Natural killer cell (primary cell): ENCODE results near the gene SLC2A6. TPM values are rescaled to one million over a fixed set of nuclear protein-coding genes. Genes with fewer than 3 reads are reported as not detected.

Source experiments
- ATAC-seq, 3 donors: fragments of 150-1000 bp in 2 of 3; fragments of 200-7000 bp in 1 of 3; cut with Tn5 transposase; 1 replicate in 1 of 3; 2 replicates in 2 of 3; pipeline ENCODE4 v1.10.0; 2021; ENCODE audit warnings: mild to moderate bottlenecking in 2 of 3, moderate library complexity in 2 of 3
- DNase-seq, 2 donors: peaks; one replicate each; pipeline versions ENCODE4 v3.0.0 to v3.0.0-alpha.2; 2013 to 2021; ENCODE audit warnings: mixed read lengths in 1 of 2
- H3K27ac ChIP-seq: one replicate; pipeline ENCODE4 v1.5.1; 2013; ENCODE audit warnings: mild to moderate bottlenecking, low read length
- H3K27me3 ChIP-seq: one replicate; pipeline ENCODE4 v1.6.1; 2013; ENCODE audit warnings: low read length; ENCODE audit not compliant: control insufficient read depth, insufficient read depth
- H3K36me3 ChIP-seq: one replicate; pipeline ENCODE4 v1.6.1; 2013; ENCODE audit warnings: low read length; ENCODE audit not compliant: control insufficient read depth, insufficient read depth
- H3K4me1 ChIP-seq: one replicate; pipeline ENCODE4 v1.6.1; 2013; ENCODE audit warnings: low read length; ENCODE audit not compliant: control insufficient read depth, insufficient read depth
- H3K4me3 ChIP-seq: one replicate; pipeline ENCODE4 v1.5.1; 2013; ENCODE audit warnings: low read length
- H3K9me3 ChIP-seq: one replicate; pipeline ENCODE4 v1.6.1; 2013; ENCODE audit warnings: low read length; ENCODE audit not compliant: control insufficient read depth, insufficient read depth
- H3K27ac Mint-ChIP-seq, 2 donors: one replicate each; pipeline ENCODE4 v1.8.0; 2022; ENCODE audit warnings: mild to moderate bottlenecking in 2 of 2, mixed read lengths in 2 of 2, moderate library complexity in 1 of 2
- H3K27me3 Mint-ChIP-seq, 2 donors: one replicate each; pipeline ENCODE4 v1.8.0; 2022; ENCODE audit warnings: low read depth in 2 of 2, mixed read lengths in 2 of 2
- H3K36me3 Mint-ChIP-seq: one replicate; pipeline ENCODE4 v1.8.0; 2022; ENCODE audit warnings: mixed read lengths
- H3K4me1 Mint-ChIP-seq, 2 donors: one replicate each; pipeline ENCODE4 v1.8.0; 2022; ENCODE audit warnings: mixed read lengths in 2 of 2
- H3K4me3 Mint-ChIP-seq: one replicate; pipeline ENCODE4 v1.8.0; 2022; ENCODE audit warnings: mild to moderate bottlenecking, moderate library complexity, mixed read lengths
- H3K9me3 Mint-ChIP-seq, 2 donors: one replicate each; pipeline ENCODE4 v1.8.0; 2022; ENCODE audit warnings: mixed read lengths in 2 of 2
- WGBS: methylation state at CpG from one replicate; pipeline ENCODE4 v1.1.7; 2013; ENCODE audit warnings: missing lambda C conversion rate; ENCODE audit not compliant: insufficient coverage; 5-methylcytosine and 5-hydroxymethylcytosine counted together
- intact Hi-C: fragments of 100-400 bp; cut with micrococcal nuclease; formaldehyde crosslinking; loops from one replicate; pipeline ENCODE4 v1.14.2; 2022
- total RNA-seq, 4 donors: library from RNA; stranded (reverse); fragments of 120-200 nt in 1 of 4; gene quantifications; one replicate each; pipeline versions ENCODE4 v1.2.3 to v1.2.4, GENCODE V29; 2013 to 2022
- TF ChIP-seq, protein P1 (sequence below): fragments of 200-600 bp; IDR thresholded peaks from one replicate; pipeline ENCODE4 v1.8.0; 2022; ENCODE audit warnings: antibody characterized with exemption

The SLC2A6 gene
- total RNA-seq, 3 donors from 2014 or later (not counting 1 experiment from before 2014, with no cell fraction given): 5.0 to 20.1 (median 18.5) TPM

DNA sequence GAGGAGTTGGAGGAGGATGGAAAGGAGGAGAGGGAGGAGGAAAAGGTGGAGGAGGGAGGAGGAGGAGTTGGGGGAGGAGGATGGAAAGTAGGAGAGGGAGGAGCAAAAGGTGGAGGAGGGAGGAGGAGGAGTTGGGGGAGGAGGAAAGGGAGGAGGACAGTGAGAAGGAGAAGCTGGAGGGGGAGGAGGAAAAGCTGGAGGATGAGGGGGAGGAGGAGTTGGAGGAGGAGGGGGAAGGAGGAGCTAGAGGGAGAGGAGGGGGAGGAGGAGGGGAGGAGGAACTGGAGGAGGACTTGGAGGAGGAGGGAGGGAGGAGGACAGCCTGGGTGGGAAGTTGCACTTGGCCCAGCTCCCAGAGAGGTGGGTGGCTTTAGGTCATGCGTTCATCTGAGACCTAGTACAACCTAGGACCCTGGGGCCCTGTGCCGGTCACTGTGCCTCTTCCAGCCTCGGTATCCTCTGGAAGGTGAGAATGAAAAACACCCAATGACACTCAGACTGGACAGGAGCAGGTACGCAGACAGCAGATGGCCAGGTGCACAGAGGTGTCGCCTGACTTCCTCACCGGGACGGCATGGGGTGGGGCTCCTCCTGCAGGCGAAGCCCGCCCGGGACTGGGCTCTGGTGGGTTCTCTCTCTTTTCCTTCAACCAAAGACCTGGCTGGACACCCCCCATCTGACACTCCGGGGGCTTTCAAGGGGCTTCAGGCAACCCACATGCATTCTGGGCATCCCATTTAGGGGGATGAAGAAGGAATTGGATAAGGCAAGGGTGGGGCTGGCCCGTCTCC, 12.2 kb upstream of the SLC2A6 start:
- no peak overlapping the region for H3K27ac ChIP-seq
- DNase-seq (no peak), ATAC-seq (no peak)
- Mint-ChIP-seq H3K27me3 (peaks cover 0 to 3% of the 10 kb centered on the region in 2 donors), H3K36me3 (no peaks in the 10 kb centered on the region), H3K4me1 (peaks cover 0 to 3% of the 10 kb centered on the region in 2 donors), H3K27ac (no peak overlapping the region), H3K4me3 (no peak overlapping the region), H3K9me3 (no peaks in the 10 kb centered on the region)
- intact Hi-C loops: no loop called here
- TF ChIP-seq, protein P1, sequence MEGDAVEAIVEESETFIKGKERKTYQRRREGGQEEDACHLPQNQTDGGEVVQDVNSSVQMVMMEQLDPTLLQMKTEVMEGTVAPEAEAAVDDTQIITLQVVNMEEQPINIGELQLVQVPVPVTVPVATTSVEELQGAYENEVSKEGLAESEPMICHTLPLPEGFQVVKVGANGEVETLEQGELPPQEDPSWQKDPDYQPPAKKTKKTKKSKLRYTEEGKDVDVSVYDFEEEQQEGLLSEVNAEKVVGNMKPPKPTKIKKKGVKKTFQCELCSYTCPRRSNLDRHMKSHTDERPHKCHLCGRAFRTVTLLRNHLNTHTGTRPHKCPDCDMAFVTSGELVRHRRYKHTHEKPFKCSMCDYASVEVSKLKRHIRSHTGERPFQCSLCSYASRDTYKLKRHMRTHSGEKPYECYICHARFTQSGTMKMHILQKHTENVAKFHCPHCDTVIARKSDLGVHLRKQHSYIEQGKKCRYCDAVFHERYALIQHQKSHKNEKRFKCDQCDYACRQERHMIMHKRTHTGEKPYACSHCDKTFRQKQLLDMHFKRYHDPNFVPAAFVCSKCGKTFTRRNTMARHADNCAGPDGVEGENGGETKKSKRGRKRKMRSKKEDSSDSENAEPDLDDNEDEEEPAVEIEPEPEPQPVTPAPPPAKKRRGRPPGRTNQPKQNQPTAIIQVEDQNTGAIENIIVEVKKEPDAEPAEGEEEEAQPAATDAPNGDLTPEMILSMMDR: no peak
- WGBS: 84% methylated on average over 11 of the region's 12 CpGs
- no peaks in the 10 kb centered on the region for H3K36me3 ChIP-seq
- peaks cover 3% of the 10 kb centered on the region for H3K4me1 ChIP-seq
- H3K27me3 ChIP-seq: no peaks in the 10 kb centered on the region
- H3K9me3 ChIP-seq: no peaks in the 10 kb centered on the region
- no peak overlapping the region for H3K4me3 ChIP-seq

DNA sequence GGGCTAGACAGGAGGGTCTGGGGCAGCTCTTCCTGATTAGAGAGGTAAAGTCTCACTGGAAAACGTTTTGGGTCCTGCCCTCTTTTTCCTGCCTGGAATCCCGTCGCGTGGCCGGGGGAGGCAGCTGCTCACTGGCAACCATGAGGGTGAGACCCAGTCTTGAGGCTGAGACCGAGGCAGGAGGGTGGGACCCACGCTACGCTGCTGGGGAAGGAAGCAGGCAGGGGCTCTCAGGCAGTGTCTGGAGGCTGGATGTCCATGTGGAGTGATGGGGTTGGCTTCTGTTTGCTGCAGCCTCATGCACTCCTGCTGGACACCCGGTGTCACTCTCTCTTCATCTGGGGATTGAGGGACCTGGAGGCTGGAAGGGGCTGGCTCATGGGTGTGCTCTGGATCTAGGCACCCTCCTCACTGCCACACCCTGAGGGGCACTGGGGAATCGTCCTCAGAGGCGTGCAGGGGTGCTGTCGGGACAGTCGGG, 11.3 kb upstream of the SLC2A6 start:
- Histone ChIP-seq H3K4me3 (no peak overlapping the region), H3K36me3 (no peaks in the 10 kb centered on the region), H3K9me3 (no peaks in the 10 kb centered on the region), H3K4me1 (peaks cover 6% of the 10 kb centered on the region), H3K27me3 (no peaks in the 10 kb centered on the region), H3K27ac (no peak overlapping the region)
- intact Hi-C loops: no loop called here
- 84% methylated on average over 13 of the region's 13 CpGs for WGBS
- Mint-ChIP-seq H3K4me1 (peaks cover 0 to 4% of the 10 kb centered on the region in 2 donors), H3K27ac (no peak overlapping the region), H3K27me3 (peaks cover 0 to 3% of the 10 kb centered on the region in 2 donors), H3K36me3 (no peaks in the 10 kb centered on the region), H3K4me3 (no peak overlapping the region), H3K9me3 (no peaks in the 10 kb centered on the region)
- no peak for DNase-seq
- no peak for ATAC-seq
- TF ChIP-seq, protein P1: no peak

DNA sequence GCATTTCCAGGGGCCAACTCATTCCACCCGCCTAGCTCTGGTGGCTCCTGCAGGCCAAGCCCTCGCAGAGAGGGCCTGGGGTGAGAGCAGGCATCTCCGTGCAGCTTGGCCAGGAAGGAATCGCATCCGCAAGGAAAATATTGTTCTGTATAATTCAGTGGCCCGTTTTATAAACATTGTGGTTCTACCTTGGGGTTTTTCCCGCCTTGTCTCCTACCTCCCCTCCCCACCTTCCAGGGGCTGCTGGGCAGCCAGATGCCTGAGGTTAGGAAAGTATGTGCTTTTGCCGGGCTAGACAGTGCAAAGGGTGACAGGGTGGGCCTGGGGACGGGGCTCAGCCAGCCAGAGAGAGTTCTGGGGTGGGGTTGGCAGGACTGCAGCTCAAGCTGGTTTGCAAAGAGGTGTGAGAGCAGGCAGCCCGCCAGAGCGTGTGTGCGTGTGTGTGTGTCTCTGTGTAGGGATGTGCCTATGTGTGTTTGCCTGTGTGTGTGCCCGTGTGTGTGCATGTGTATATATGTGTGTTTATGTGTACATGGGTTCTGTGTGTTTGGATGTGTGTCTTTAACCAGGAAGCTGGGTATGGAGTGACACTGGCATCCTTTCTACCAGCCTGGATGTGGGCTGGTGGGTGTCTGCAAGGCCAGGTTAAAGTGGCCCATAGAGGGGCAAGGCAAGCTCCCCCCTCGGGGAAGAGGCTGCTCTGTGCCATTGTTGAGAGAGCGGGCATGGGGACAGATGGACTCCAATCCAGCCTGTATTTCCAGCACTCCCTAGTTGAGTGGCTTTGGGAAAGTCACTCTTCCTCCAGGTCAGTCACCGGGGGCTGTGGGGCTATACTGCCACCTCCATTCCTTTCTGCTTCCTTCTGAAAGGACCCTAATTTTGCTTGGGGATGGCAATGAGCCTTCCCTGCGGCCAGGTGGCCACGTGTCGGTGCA, 10.6 kb upstream of the SLC2A6 start:
- H3K36me3 ChIP-seq: no peaks in the 10 kb centered on the region
- TF ChIP-seq, protein P1: no peak
- ATAC-seq: no peak
- Mint-ChIP-seq H3K9me3 (no peaks in the 10 kb centered on the region), H3K4me3 (no peak overlapping the region), H3K27me3 (peaks cover 0 to 3% of the 10 kb centered on the region in 2 donors), H3K36me3 (no peaks in the 10 kb centered on the region), H3K4me1 (peaks cover 0 to 4% of the 10 kb centered on the region in 2 donors), H3K27ac (no peak overlapping the region)
- H3K9me3 ChIP-seq: no peaks in the 10 kb centered on the region
- 86% methylated on average over 18 of the region's 19 CpGs for WGBS
- DNase-seq: no peak
- H3K4me1 ChIP-seq: peaks cover 6% of the 10 kb centered on the region
- H3K4me3 ChIP-seq: no peak overlapping the region
- no peaks in the 10 kb centered on the region for H3K27me3 ChIP-seq
- intact Hi-C loops: no loop called here
- H3K27ac ChIP-seq: no peak overlapping the region
